HG03571 (cell line): Measurements from ENCODE around the gene CRHR1.

ENCODE experiments used
- ATAC-seq: cut with Tn5 transposase; IDR thresholded peaks from one replicate; pipeline ENCODE4 v1.9.1; 2021; ENCODE audit not compliant: unreplicated experiment

CRHR1 gene

DNA sequence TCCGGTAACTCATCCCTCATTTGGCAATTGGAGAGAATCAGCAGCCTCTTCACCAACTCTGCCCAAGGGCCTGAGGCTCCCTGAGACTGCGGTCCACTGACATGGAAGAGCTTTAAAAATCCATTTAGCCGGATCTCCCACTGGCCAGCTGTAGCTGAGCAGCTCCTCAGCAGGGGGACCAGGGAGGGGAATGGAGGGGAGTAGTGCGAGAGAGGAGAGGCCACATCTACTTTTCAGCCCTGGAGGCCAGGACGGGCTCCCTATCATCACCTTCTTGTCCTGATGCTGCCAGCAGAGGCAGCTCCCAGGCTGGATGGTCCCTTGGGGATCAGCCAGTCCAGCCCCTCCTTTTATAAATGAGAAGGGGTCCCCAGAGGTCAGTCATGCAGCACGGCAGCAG lies 35.5 kb downstream of the CRHR1 start:
- no peak for ATAC-seq

DNA sequence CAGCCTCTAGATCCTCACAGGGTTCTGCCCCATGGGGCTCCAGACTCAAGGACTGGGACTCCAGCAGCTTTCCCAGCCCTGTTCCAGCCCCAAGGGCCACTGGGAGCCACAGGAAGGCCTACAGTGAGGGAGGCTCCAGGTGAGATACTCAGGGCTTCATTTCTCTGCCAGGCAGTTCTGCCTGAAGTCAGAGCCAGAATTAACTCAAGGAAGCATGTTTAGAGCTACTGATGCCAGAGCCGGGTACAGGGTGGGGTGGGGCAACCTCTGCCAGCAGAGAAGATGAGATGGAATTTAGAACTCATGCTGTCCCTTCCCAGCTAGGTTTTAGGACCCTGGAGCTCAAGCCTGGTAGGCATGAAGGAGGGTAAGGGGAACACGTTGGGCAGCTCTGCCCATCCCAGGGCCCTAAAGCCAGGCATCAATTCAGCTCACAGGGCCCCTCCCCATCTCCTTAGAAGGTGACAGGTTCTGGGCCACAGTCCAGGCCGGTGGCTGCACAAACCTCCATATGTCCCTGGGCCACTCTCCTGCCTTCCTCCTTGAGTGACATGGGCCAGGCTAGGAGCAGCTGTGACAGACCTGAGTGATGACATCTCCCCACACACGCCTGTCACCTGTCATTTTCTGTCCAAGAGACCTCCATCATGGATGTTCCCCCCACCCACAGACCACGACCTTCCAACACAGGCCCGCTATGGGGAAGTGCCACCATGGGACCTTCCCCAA lies 36.1 kb downstream of the CRHR1 start:
- no peak for ATAC-seq

DNA sequence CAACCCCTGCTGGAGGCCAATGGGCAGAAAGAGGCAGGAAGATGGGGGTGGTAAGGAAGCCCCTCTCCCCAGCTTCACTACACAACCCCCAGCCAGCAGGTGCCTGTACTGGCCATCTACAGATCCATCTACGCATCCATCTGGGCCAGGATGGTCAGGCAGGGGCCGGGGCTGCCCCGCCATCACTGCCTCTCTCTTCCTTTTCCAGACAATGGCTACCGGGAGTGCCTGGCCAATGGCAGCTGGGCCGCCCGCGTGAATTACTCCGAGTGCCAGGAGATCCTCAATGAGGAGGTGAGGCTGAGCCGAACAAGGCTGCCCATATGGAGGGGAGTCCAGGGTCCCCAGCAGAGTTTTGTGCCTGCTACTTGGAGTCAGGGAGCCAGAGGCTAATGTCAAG lies 37.0 kb downstream of the CRHR1 start:
- no peak for ATAC-seq

DNA sequence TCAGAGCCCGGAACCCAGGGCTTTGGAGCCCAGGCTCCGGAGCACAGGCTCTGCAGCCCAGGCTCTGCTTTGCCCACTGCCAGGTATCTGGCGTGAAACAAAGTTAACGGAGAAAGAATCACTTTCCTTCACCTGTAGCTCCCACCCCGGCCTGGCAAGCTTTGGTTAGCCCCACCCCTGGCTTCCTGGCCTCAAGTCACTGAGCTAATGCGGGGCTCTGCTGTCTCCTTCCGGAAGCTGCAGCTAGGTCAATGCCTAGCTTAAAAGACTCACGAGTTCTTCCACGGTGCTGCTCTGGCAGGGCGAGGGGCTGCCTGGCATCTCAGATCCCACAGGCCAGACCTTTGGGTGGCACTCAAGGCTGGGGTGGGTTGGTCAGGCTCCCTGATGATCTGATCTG lies 39.5 kb downstream of the CRHR1 start:
- ATAC-seq: no peak

DNA sequence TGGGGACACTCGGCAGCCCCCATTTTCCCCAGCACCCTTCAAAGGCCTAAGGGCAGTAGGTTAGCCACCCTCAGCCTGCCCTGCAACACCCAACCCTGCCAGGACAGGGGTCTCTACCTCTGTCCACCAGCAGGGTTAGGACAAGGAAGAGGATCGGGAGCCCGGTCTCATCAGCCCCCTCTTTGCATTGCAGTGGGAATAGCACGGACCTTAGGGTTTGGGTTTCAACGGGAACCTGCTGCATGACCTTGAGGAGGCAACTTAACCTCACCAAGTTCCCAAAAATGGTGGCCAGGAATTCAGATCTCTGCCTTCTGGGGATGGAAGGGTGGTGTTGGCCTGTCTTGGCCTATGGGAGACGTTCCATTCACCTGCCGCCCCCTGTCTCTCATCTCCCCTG lies 40.4 kb downstream of the CRHR1 start:
- no peak for ATAC-seq

DNA sequence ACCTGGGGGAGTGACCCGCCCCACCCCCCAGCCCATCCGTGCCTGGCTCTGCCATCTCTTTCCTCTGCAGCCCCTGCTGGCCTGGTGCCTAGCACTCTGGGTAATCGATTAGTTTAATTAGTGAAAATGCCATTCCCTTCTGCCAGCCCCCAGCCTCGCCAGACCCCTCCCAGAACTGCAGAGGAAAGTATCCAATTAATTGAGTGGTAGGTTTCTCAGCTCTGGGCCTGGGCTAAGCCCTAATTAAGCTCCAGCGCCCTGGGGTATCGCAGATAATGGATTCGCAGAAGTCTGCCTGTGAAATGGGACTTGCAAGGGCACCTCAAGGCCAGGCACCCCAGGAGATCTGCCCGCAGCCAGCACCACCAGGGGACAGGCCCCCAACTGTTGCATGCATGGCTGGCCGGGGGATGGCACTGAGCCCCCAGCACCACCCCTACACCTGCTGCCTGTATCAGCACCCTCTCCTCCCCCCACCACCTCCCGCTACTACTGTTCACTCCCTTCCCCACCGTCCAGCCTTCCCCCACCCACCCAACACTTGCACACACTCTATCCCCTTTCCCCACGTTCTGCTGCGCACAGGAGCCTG lies 40.9 kb downstream of the CRHR1 start:
- ATAC-seq: no peak

DNA sequence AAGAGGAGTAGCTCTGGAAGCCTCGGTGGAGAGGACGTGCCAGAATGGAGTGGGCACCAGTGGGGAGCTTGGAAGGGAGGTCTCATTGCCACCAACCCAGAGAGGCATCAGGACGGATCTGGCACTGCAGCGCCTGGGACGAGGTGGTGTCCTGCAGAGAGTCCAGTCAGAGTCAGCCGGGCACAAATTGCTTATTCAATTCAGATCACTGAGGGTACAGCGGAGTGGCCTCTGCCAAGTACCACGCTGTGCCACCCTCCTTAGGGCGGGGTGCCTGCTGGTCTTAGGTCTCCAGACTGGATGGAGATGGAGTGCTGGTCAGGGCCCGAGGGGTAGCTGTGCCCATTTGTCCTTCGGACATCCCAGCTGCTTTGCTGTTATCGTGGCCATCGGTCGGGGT lies 41.7 kb downstream of the CRHR1 start:
- no peak for ATAC-seq

DNA sequence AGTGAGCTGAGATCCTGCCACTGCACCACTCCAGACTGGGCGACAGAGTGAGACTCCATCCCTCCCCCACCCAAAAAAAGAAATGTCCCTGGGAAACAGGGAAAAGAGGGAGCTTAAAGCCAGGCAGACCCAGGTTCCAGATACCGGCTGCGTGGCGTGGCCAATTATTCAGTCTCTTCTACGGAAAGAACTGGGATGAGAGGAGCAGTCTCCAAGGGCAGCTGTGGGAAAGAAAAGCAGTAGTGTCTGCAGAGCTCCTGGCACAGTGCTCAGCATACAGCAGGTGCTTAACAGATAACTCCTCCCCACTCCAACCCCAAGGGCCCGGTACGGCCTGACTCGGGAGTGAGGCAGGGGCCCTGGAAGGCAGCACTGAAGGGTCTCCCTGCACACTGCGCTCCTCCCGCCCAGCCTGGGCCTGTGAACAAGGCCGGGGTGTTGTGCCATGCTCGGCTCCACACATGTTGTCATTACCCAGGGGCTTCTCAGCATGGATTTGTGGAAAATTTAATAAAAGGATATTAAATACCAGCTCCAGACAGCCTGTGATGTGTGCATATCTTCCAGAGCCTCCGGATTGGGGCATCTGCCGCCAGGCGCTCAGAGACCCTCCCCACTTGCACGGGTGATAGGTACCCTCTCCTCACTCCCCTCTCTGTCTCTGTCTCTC lies 42.9 kb downstream of the CRHR1 start:
- ATAC-seq: no peak

DNA sequence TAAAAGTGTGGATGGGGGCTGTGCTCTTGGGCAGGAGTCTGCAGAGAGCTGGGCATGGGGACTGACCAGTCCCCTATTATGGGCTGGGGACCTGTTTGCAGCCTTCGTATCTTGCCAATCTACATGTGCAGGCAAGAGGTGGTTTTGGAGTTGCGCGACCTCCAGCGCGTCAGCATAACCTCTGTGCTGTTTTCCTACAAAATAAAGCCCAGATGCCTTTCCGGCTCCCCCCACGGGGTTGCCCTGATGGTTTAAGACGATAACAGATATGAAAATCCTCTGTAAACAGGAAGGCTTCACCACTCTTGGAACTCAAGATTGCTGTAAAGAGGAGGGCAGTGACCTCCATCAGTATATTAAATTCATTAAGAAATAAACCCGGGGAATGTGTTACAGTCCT lies 44.1 kb downstream of the CRHR1 start:
- ATAC-seq: no peak

DNA sequence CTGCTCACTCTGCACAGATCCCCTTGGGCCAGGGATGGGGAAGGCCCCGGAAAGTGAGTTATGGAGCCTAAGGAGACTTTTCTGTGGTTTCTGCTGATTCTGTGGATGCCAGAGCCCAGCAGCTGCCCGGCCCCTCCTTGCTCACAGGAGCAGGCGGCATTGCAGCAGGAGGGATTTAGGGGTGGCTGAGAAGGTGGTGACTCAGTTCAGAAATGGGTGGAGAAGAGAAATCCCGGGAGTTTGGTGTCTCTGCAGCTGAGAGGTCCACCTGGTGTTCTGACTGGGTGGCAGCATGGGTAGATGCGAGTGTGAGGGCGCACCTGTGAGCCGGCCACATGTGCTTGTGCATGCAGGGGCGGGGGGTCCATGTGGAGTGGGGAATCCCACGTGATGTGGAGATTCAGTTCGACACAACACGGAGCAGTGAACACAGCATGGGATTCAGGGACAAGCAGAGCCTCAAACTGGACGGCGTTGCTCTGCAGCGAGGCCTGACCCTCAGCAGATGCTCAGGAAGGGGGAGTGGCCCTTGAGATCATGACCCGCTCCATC lies 44.5 kb downstream of the CRHR1 start:
- no peak for ATAC-seq

DNA sequence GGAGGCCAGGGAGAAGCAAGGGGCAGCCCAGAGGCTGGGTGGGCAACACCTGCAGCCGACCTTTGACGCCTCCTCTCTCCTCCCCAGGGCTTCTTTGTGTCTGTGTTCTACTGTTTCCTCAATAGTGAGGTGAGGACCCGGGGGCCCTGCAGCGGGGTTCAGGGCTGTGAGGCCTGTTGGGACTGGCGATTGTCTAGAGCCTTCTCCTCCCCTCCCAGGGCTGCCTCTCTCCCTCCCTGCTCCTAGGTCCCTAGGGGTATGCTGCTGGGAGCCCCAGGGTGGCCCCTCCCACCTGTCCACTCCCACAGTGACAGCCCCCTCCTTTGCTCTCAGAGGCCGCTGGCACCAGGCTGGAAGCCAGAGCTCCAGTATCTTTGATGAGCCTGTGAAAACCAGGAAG lies 49.8 kb downstream of the CRHR1 start:
- no peak for ATAC-seq

DNA sequence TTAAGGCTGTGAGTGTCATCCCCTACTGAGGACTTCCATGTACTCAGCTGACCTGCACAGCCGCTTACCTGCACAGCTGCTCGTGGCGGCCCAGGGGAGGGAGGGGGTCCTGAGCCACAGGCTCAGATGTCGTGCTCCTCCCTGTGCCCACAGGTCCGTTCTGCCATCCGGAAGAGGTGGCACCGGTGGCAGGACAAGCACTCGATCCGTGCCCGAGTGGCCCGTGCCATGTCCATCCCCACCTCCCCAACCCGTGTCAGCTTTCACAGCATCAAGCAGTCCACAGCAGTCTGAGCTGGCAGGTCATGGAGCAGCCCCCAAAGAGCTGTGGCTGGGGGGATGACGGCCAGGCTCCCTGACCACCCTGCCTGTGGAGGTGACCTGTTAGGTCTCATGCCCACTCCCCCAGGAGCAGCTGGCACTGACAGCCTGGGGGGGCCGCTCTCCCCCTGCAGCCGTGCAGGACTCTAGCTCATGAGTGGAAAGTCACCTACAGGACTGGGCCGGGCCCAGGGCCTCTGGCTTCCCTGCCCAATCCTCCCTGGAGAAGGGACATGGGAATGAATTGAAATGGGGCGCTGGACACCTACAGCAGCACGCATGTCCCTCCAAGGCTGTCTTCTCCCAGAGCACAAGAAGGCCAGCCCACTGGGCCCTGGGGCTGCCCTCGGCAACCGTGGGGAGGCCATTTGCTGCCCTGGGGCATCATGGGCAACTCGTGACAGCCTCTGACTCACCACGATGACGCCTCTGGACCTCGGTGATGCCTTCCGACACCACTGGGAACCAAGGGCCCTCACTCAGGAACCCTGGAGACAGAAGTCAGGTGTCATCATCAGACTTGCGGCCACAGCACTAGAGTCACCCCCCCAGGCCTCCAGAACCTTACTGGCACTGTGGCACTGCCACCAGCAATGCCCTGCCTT lies 50.6 kb downstream of the CRHR1 start:
- ATAC-seq: no peak

DNA sequence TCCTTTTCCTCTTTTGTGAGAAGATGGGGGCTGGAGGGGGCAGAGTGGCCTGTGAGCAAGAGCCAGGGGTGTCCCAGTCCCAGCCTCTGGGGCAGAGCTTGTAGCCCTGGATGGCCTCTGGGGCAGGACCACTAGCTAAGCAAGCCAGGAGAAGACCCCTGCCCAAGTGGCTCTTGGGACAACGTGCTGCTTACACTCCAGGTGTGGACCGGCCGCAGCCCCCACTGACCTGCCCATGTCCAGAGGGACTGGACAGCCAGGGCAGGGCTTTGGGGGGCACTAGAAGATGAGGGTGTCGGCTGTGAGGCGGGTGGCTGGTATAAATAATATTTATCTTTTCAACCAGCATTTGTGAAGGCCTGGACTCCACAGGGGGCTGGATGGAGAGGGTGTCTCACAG lies 51.4 kb downstream of the CRHR1 start:
- no peak for ATAC-seq

DNA sequence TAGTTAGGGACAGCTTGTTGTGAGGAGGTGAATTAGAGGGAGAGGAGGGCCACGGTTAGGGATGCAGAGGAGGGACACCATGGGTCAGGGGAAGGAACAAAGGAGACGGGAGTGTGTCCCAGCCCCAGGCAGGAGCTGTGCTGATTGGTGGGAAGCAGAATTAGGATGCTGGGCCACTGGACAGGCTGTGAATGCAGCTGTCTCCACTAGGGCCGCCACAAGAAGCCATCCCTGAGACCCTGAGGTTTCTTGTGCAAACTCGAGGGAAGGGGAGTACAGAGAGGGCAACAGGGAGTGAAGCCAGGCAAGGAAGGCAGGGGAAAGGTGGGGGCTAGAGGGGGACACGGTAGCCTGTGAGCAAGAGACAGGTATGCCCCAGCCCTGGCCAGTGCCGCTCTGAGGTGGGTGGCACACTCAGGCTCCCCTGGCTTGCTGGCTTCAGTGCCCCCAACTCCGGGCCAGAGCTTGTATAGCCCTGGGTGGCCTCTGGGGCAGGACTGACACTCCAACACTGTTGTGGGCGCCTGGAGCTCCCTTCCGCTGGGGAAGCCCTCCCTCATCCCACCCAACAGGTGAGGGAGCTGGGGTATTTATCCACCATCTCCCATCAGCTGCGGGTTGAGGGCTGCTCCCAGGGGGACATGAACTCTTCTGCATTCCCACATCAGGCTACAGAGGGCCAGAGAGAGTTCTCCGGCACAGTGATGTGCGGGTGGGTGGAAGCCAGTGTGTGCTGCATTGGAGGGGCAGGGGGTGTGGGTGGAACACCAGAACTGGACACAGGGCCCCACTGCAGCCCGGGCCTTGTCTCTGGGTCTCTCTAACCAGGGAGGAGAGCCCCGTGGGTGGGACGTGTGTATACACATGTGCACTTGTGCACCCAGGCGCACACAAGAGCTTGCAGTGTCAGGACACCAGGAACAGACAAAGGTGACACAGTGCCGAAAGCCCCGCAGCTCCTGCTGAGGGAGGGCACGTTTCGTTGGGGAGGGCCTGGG lies 52.2 kb downstream of the CRHR1 start:
- no peak for ATAC-seq

DNA sequence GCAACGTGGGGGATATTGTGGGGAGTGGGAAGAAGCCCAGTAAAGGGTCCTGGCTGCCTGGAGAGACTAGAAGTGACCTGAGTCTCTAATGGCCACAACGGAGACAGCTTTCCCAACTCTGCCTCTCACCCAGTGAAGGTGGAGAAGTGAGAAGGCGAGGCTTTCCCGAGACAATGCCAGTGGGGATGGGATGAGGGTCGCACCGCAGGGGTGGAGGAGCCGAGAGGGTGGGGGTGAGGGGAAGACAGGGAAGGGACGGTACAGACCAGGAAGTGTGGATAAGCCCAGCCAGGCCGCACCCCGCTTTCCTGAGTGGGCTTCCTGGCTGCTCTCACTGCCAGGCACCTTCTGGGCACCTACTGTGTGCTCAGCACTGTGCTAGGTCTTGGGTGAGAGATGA lies 53.1 kb downstream of the CRHR1 start:
- no peak for ATAC-seq

DNA sequence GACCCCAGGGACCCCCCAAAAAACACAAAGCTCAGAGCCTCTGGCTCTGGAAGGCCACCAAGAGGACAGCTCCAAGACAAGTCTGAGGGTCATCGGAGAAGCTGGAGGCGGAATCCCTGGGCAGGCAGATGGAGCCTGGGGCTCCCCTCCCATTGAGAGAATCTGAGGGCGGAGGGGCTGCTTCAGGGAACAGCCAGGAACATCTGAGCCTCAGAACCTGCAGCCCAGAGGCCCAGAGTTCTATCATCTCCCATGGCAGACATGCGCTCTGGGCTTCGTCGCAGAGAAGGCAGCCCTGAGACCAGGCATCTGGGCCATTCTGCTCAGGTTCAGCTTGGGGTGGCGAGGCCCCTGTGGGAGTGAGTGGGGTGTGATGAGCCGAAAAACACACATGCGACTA lies 53.5 kb downstream of the CRHR1 start:
- ATAC-seq: no peak

DNA sequence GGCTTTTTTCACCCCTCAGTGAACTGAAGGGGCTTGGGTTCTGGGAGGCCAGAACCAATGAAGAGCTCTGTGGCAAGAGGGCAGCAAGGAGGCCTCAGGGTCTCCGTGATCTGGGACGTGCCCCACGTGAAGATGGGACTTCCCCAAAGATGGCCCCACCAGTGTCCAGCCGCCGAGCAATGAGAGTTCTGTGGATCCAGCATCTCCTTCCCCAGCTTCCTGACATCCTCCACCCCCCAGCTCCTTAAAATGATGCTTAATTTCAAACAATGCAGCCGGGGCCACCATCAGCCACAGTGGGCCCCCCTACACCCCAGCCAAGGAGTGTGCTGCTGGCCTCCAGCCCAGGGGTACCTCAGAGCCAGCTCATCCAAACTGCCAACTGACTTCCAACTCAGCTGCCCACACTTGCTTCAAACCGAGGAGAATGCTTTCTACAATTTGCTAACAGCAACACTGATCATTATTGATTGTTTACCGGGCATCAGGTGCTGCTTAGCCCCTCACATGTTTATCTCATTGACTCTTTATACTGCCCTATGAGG lies 54.7 kb downstream of the CRHR1 start:
- no peak for ATAC-seq

DNA sequence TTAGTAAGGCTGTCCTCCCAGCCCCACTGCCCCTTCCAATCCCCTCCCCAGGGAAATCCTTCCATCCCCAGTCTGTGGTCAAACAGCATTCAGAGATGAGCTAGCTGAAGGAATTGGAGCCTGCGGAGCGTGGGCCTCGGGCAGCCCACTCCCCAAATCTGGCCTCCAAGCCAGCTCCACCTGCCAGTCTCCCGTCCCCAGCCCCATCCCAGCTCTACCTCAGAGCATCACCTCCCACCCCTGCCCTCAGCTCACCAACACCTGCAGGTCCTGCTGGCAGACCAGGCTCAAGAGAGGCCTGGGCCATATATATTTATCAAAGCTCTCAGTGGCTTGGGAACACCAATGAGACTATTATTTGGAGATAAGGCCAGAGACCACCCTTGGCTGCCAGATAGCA lies 55.3 kb downstream of the CRHR1 start:
- no peak for ATAC-seq

DNA sequence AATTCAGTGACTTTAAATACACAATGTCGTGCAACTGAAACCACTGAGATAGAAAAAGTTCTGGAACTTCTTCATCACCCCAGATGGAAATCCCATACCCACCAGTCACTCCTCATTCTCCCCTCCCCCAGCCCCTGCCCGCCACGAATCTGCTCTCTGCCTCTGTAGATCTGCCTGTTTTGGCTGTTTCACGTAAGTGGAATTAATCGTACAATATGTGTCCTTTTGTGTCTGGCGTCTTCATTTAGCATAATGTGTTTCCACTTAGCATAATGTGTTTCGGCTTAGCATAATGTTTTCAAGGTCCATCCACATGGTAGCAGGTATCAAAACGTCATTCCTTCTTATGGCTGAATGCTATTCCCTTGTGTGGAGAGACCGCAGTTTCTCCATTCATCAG lies 57.1 kb downstream of the CRHR1 start:
- no peak for ATAC-seq
